Gastroesophageal sphincter (tissue), 3 donors: Measurements from ENCODE around the gene EHD3.

Experiments used
- EP300 ChIP-seq: sonication (generic); formaldehyde crosslinking; IDR thresholded peaks from one replicate; pipeline ENCODE4 v1.6.1; 2017; ENCODE audit warnings: antibody characterized with exemption, mild to moderate bottlenecking
- POLR2A ChIP-seq, 2 donors: fragments of 450-650 bp; IDR thresholded peaks; one replicate each; pipeline ENCODE4 v1.6.1; 2017; ENCODE audit warnings: antibody characterized with exemption in 2 of 2, mild to moderate bottlenecking in 2 of 2, moderate library complexity in 1 of 2
- POLR2AphosphoS5 ChIP-seq: sonication (generic); formaldehyde crosslinking; IDR thresholded peaks from one replicate; pipeline ENCODE4 v1.6.1; 2017; ENCODE audit warnings: antibody characterized with exemption
- TF ChIP-seq, protein P1 (sequence below), 4 experiments: fragments of 200-600 bp in 2 of 4; fragments of 450-650 bp in 2 of 4; sonication (generic) in 1 of 4; IDR thresholded peaks; one replicate each; pipeline ENCODE4 v1.5.1; 2017 to 2019; ENCODE audit warnings: antibody characterized with exemption in 4 of 4, mild to moderate bottlenecking in 2 of 4, moderate library complexity in 2 of 4

DNA sequence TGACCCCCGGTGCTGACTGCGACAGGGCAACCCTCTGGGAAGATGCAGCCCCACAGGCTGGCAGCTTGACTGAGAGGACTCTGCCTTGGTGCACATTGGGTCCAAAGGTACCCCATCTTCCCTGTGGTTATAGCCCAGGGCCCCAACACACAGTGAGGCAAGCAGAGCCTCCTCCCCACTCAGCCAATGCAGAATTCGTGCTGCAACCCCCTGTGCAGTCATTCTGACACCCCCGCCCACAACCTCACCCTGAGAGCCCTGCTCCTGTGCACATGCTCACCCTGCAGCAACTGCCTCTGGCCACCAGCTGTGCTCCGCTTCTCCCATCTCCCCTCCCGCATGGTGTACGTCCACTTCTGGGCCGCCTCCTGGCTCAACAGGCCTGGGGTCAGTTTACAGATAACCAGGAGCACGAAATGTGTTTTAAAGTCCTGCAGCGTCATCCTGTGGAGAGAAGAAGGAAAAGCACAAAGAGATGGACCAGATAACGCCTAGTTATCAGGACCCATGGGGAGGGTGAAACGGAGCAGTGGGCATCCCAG lies 41.0 kb upstream of the EHD3 start:
- TF ChIP-seq, protein P1, sequence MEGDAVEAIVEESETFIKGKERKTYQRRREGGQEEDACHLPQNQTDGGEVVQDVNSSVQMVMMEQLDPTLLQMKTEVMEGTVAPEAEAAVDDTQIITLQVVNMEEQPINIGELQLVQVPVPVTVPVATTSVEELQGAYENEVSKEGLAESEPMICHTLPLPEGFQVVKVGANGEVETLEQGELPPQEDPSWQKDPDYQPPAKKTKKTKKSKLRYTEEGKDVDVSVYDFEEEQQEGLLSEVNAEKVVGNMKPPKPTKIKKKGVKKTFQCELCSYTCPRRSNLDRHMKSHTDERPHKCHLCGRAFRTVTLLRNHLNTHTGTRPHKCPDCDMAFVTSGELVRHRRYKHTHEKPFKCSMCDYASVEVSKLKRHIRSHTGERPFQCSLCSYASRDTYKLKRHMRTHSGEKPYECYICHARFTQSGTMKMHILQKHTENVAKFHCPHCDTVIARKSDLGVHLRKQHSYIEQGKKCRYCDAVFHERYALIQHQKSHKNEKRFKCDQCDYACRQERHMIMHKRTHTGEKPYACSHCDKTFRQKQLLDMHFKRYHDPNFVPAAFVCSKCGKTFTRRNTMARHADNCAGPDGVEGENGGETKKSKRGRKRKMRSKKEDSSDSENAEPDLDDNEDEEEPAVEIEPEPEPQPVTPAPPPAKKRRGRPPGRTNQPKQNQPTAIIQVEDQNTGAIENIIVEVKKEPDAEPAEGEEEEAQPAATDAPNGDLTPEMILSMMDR (IDR thresholded peaks at IDR 0.05) = no peak
- TF ChIP-seq POLR2A (IDR thresholded peaks at IDR 0.05) = no peak
- TF ChIP-seq EP300 = no peak
- TF ChIP-seq POLR2AphosphoS5 = no peak
